IMR-90 (cell line): ENCODE results near the gene MKKS. TPM values are rescaled to one million over a fixed set of nuclear protein-coding genes. Genes with fewer than 3 reads are reported as not detected.

Experiments
- ATAC-seq: fragments of 200-7000 bp; cut with Tn5 transposase; 2 replicates; pipeline ENCODE4 v1.9.1; 2020; ENCODE audit warnings: low read depth, mild to moderate bottlenecking, moderate library complexity
- BruUV-seq: library from RNA; stranded (reverse); fragments of 400-500 nt; replicated peaks from 2 replicates; lab custom pipeline; 2021; lab: Mats Ljungman, UMichigan
- CTCF ChIA-PET: fragments of 300-600 bp; formaldehyde crosslinking; extraction: SDS; loops from one replicate; lab custom pipeline; 2021; ENCODE audit warnings: antibody characterized with exemption; lab: Yijun Ruan, JAX
- POLR2A ChIA-PET: fragments of 300-600 bp; sonication (Branson Sonifier 250); formaldehyde crosslinking; loops from one replicate; lab custom pipeline; 2022; ENCODE audit warnings: antibody characterized with exemption; ENCODE audit not compliant: unreplicated experiment; lab: Charles Lee
- DNase-seq: peaks from one replicate; pipeline ENCODE4 v3.0.0; 2013
- H2AFZ ChIP-seq: replicated peaks from 2 replicates; pipeline ENCODE3; 2013; ENCODE audit warnings: low read length, mild to moderate bottlenecking; ENCODE audit not compliant: poor library complexity
- H2AK5ac ChIP-seq: 2 replicates; pipeline ENCODE4 v1.6.1; 2013; ENCODE audit warnings: low read depth, low read length, inconsistent platforms
- H2AK9ac ChIP-seq: replicated peaks from 2 replicates; pipeline ENCODE3; 2013; ENCODE audit warnings: mild to moderate bottlenecking, low read depth, low read length, moderate library complexity; ENCODE audit not compliant: poor library complexity
- H2BK120ac ChIP-seq: 2 replicates; pipeline ENCODE4 v1.6.1; 2013; ENCODE audit warnings: low read depth, low read length, inconsistent platforms
- H2BK15ac ChIP-seq: 3 replicates; pipeline ENCODE4 v1.6.1; 2013; ENCODE audit warnings: low read depth, low read length, inconsistent platforms
- H2BK20ac ChIP-seq: 2 replicates; pipeline ENCODE4 v1.6.1; 2013; ENCODE audit warnings: low read depth, mild to moderate bottlenecking, inconsistent platforms, low read length, moderate library complexity
- H2BK5ac ChIP-seq: 2 replicates; pipeline ENCODE4 v1.6.1; 2013; ENCODE audit warnings: mild to moderate bottlenecking, low read depth, low read length, inconsistent platforms; ENCODE audit not compliant: poor library complexity, severe bottlenecking
- H3K14ac ChIP-seq: replicated peaks from 2 replicates; pipeline ENCODE4 v1.6.1; 2013; ENCODE audit warnings: low read depth, low read length, inconsistent platforms
- H3K18ac ChIP-seq: 2 replicates; pipeline ENCODE4 v1.6.1; 2013; ENCODE audit warnings: low read depth, low read length, control low read depth
- H3K23ac ChIP-seq: 2 replicates; pipeline ENCODE4 v1.6.1; 2013; ENCODE audit warnings: low read depth, low read length, inconsistent platforms
- H3K27ac ChIP-seq: 2 replicates; pipeline ENCODE4 v1.5.1; 2013; ENCODE audit warnings: mild to moderate bottlenecking, control low read depth, low read length; ENCODE audit not compliant: insufficient read depth
- H3K27me3 ChIP-seq: 2 replicates; pipeline ENCODE4 v1.6.1; 2013; ENCODE audit warnings: low read length; ENCODE audit not compliant: control insufficient read depth, insufficient read depth
- H3K36me3 ChIP-seq: 2 replicates; pipeline ENCODE4 v1.6.1; 2013; ENCODE audit warnings: low read length, mixed read lengths; ENCODE audit not compliant: control insufficient read depth, insufficient read depth
- H3K4ac ChIP-seq: 2 replicates; pipeline ENCODE4 v1.6.1; 2013; ENCODE audit warnings: low read depth, low read length, inconsistent platforms
- H3K4me1 ChIP-seq: 2 replicates; pipeline ENCODE4 v1.6.1; 2013; ENCODE audit warnings: low read length, mixed read lengths; ENCODE audit not compliant: control insufficient read depth, insufficient read depth
- H3K4me2 ChIP-seq: 2 replicates; pipeline ENCODE4 v1.6.1; 2013; ENCODE audit warnings: low read depth, mild to moderate bottlenecking, control low read depth, low read length, moderate library complexity
- H3K4me3 ChIP-seq: 2 replicates; pipeline ENCODE4 v1.5.1; 2013; ENCODE audit warnings: low read depth, mild to moderate bottlenecking, control low read depth, low read length, moderate library complexity; ENCODE audit not compliant: insufficient read depth
- H3K56ac ChIP-seq: 2 replicates; pipeline ENCODE4 v1.6.1; 2013; ENCODE audit warnings: low read length, inconsistent platforms; ENCODE audit not compliant: insufficient read depth; ENCODE audit errors: extremely low read depth
- H3K79me1 ChIP-seq, 2 experiments: 2 replicates each; pipeline ENCODE4 v1.6.1; 2013; ENCODE audit warnings: low read length in 2 of 2, inconsistent platforms in 1 of 2, low read depth in 1 of 2
- H3K9ac ChIP-seq: 2 replicates; pipeline ENCODE4 v1.6.1; 2013; ENCODE audit warnings: low read depth, low read length, control low read depth
- H3K9me1 ChIP-seq: 2 replicates; pipeline ENCODE4 v1.6.1; 2013; ENCODE audit warnings: low read length, inconsistent platforms; ENCODE audit not compliant: insufficient read depth
- H3K9me3 ChIP-seq: 2 replicates; pipeline ENCODE4 v1.6.1; 2013; ENCODE audit warnings: low read length; ENCODE audit not compliant: control insufficient read depth, insufficient read depth
- H4K20me1 ChIP-seq: 2 replicates; pipeline ENCODE4 v1.6.1; 2013; ENCODE audit warnings: low read length, inconsistent platforms; ENCODE audit not compliant: insufficient read depth
- H4K5ac ChIP-seq: 2 replicates; pipeline ENCODE4 v1.6.1; 2013; ENCODE audit warnings: mild to moderate bottlenecking, low read depth, low read length, control low read depth
- H4K8ac ChIP-seq, 2 experiments: 2 replicates each; pipeline ENCODE4 v1.6.1; 2013; ENCODE audit warnings: low read depth in 2 of 2, low read length in 2 of 2, control low read depth in 1 of 2, inconsistent platforms in 1 of 2
- H4K91ac ChIP-seq: 2 replicates; pipeline ENCODE4 v1.6.1; 2013; ENCODE audit warnings: low read depth, low read length, inconsistent platforms; ENCODE audit not compliant: insufficient read depth
- BHLHE40 ChIP-seq: fragments of 150-350 bp; IDR thresholded peaks from 2 replicates; pipeline ENCODE4 v1.6.1; 2016; ENCODE audit warnings: mild to moderate bottlenecking, low read depth, low read length
- NFE2L2 ChIP-seq: fragments of 150-350 bp; IDR thresholded peaks from 2 replicates; pipeline ENCODE4 v1.6.1; 2016; ENCODE audit warnings: low read depth, mild to moderate bottlenecking, low read length
- WGBS, 2 experiments: methylation state at CpG; one replicate each; pipeline versions ENCODE4 v1.1.5 to v1.1.7; 2013; ENCODE audit warnings: missing lambda C conversion rate in 2 of 2; ENCODE audit not compliant: insufficient read length in 1 of 2; ENCODE audit errors: extremely low coverage in 2 of 2; 5-methylcytosine and 5-hydroxymethylcytosine counted together
- dilution Hi-C: fragments of 300-500 bp; cut with HindIII; formaldehyde crosslinking; loops from one replicate; pipeline ENCODE4 v1.14.3; 2018; ENCODE audit warnings: low sequenced_read_pairs; ENCODE audit not compliant: unreplicated experiment
- in situ Hi-C: fragments of 300-500 bp; cut with MboI; formaldehyde crosslinking; loops from 3 replicates; pipeline ENCODE4 v1.14.3; 2019; ENCODE audit warnings: low sequenced_read_pairs, inconsistent platforms, mixed read lengths
- intact Hi-C: fragments of 100-400 bp; cut with micrococcal nuclease; formaldehyde crosslinking; loops from 2 replicates; pipeline ENCODE4 v1.10.0; 2022
- polyA plus RNA-seq, 3 experiments: library from polyadenylated mRNA; depleted of rRNA; stranded (reverse); fragments of >200 nt; gene quantifications; 2 replicates each; pipeline ENCODE4 v1.2.3, GENCODE V29; 2012; ENCODE audit warnings: low replicate concordance in 1 of 3
- total RNA-seq: library from RNA; depleted of rRNA; stranded (reverse); fragments of >200 nt; gene quantifications from 2 replicates; pipeline ENCODE4 v1.2.3, GENCODE V29; 2012

Gene MKKS
- total and polyA plus RNA-seq, 2 of the 4 experiments (the other 2 are of a cell fraction): 6.9 to 7.5 TPM

GRCh38 chr20:10468340-10468845, 34.4 kb upstream of the MKKS start:
- Histone ChIP-seq H3K23ac (no peak overlapping the region), H2AFZ (no peak overlapping the region), H3K14ac (no peak overlapping the region), H2AK9ac (no peak overlapping the region), H2BK15ac (no peak overlapping the region), H2AK5ac (no peak overlapping the region), H3K9me3 (peaks cover 4% of the 10 kb centered on the region), H3K27me3 (no peaks in the 10 kb centered on the region), H3K4me3 (no peak overlapping the region), H4K91ac (no peak overlapping the region), H2BK5ac (no peak overlapping the region), H4K8ac (no peak overlapping the region), H3K9me1 (no peaks in the 10 kb centered on the region), H3K79me1 (peaks cover 0 to 13% of the 10 kb centered on the region in 2 experiments; a peak in 2 of 4 replicates), H3K4me2 (no peak overlapping the region; the same call in 1 of the 2 replicates), H3K4me1 (peaks cover 4% of the 10 kb centered on the region), H3K27ac (no peak overlapping the region), H4K5ac (no peak overlapping the region), H3K56ac (no peak overlapping the region), H3K9ac (no peak overlapping the region; the same call in 1 of the 2 replicates), H2BK120ac (no peak overlapping the region), H3K36me3 (0 out of 2 replicates have a peak, but pooled peaks cover 1% of the 10 kb centered on the region), H3K4ac (no peak overlapping the region), H3K18ac (no peak overlapping the region), H4K20me1 (no peaks in the 10 kb centered on the region), H2BK20ac (no peak overlapping the region)
- DNase-seq: no peak
- no peak for TF ChIP-seq NFE2L2
- TF ChIP-seq BHLHE40: no peak
- in situ Hi-C loops (loop anchor here (10.0 kb wide), 2 partner anchors 806 to 1076 kb away; no protein-coding TSS in a partner anchor), intact Hi-C loops (loop anchor here (2.0 to 5.0 kb wide), 6 partner anchors 68 to 1076 kb away; no protein-coding TSS in a partner anchor), dilution Hi-C loops (no loop called here)
- ATAC-seq: no peak
- BruUV-seq: no TSS peak
- 80% methylated on average over 1 of the region's 2 CpGs; no CpG with 5 or more reads in 1 of the 2 experiments for WGBS, 2 experiments
- ChIA-PET CTCF (no interaction called here), POLR2A (no interaction called here)
